AG09319 (cell line): ENCODE data around the gene MNS1.

Source experiments
- DNase-seq: peaks from one replicate; pipeline ENCODE4 v3.0.0-alpha.2; 2010; ENCODE audit warnings: low read depth; ENCODE audit errors: extremely low read depth
- CTCF ChIP-seq: IDR thresholded peaks from 2 replicates; pipeline ENCODE4 v1.5.1; 2011; ENCODE audit warnings: low read depth, mild to moderate bottlenecking, inconsistent platforms, low read length, moderate library complexity

Gene MNS1

DNA sequence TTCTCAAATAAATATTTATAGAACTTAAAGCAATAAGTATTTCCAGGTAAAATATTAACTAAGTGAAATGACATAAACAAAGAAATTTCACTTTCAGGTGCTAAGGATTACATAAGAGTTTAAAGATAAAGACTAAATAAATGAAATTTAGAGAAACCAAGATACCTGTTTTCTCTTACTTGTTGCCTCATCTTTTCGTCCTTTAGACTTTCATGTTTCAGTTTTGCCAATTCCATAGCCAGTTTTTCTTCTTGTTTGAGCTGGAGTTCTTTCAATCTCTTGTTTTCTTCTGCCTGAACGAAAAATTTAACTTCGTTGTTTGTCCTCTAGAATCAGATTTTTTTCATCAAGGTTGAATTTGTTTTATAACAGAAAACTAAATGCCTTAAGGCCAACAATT, 8.7 kb downstream of the MNS1 start:
- DNase-seq: no peak
- TF ChIP-seq CTCF: no peak

- TF ChIP-seq CTCF: no peak
- no peak for DNase-seq
Observed at GRCh38 chr15:56454836-56455235, 10.1 kb downstream of the MNS1 start.

- TF ChIP-seq CTCF: no peak
- DNase-seq: no peak
Observed at GRCh38 chr15:56445746-56446145, 19.2 kb downstream of the MNS1 start.

DNA sequence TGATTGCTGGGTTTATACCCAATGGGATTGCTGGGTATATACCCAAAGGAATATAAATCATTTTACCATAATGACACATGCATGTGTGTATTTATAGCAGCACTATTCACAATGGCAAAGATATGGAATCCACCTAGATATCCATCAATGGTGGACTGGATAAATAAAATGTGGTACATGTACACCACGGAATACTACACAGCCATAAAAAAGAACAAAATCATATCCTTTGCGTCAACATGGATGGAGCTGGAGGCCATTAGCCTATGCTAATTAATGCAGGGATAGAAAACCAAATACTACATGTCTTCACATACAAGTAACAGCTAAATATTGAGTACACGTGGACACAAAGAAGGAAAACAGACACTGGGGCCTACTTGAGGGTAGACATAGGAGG, 22.6 kb downstream of the MNS1 start:
- DNase-seq: no peak
- no peak for TF ChIP-seq CTCF

- DNase-seq: no peak
- TF ChIP-seq CTCF: no peak
Observed at GRCh38 chr15:56440214-56440770, 24.6 kb downstream of the MNS1 start.

DNA sequence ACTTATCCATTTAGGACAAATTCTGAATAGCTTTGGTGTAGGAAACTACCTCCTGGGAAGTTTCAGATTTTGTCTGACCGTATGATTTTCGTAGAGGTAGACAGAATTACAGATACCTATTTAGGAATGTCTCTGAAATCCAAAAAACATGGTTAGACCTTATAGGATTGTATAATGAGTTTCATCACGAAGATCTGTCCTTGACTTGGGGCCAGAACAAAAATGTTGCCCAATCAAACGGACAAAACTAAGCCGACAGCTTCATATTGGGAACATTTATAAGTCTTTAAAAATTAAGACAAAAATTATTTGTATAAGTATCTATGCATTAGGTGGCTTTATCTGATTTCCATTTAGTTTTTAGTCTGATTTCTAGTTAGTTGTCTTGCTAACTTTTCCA, 32.6 kb downstream of the MNS1 start:
- DNase-seq: no peak
- TF ChIP-seq CTCF: no peak

DNA sequence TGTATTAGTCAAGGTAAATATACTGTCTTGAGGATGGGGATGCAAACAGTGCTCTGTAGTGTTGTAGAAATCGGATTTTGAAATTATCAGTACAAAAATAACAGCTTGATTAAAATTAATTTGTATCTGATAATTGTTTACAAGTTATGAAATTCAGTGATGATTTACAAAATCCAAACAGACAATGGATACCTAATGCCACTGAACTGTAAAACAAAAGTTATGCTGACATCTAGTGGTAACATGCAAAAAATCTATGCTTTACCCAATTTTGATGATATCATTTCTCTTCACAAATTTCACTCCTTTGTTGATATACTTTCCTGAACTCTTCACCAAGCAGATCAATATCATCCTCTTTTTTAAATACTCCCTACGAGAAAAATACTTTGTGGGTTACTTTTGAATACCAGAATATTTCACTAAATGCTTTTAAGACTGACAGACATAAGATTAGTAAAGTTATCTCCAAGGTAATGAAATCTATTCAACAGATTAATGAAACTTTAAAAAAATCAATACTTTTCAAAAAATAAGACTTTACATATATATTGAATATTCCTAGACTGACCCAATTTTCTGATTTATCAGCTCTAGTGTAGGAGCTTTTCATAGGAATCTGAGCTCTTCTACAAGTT, 36.0 kb downstream of the MNS1 start:
- peak; percentile 44 for TF ChIP-seq CTCF
- no peak for DNase-seq
